ENCODE results near the gene TMEM229B.

DNA sequence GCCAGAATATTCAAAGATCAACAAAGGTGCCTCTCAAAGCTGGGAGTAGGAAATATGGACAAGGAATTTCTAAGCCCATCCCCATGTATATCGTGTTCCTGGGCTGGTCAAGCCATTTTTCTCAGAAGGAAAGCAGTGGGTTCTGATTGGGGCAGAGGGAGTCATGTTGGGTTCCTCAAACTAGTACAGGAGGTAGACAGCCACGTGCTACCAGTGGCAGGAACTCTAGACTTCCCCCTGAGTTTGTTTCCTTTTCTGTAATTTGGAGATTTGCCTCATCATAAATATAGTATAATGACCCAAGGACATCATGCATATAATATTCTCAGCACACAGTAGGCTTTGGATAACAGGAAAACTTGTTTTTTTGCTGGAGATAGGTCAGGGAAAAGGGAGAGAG is 28.2 kb upstream of the TMEM229B start:
- TF ChIP-seq EP300 (IDR thresholded peaks at IDR 0.05; ENCODE audit: borderline replicate concordance), result no peak
- TF ChIP-seq CEBPB (IDR thresholded peaks at IDR 0.05), result no peak
- TF ChIP-seq RAD21 (IDR thresholded peaks at IDR 0.05; ENCODE audit: low read depth), result no peak
- no peak for TF ChIP-seq TEAD4 (IDR thresholded peaks at IDR 0.05)
- TF ChIP-seq, protein P1, sequence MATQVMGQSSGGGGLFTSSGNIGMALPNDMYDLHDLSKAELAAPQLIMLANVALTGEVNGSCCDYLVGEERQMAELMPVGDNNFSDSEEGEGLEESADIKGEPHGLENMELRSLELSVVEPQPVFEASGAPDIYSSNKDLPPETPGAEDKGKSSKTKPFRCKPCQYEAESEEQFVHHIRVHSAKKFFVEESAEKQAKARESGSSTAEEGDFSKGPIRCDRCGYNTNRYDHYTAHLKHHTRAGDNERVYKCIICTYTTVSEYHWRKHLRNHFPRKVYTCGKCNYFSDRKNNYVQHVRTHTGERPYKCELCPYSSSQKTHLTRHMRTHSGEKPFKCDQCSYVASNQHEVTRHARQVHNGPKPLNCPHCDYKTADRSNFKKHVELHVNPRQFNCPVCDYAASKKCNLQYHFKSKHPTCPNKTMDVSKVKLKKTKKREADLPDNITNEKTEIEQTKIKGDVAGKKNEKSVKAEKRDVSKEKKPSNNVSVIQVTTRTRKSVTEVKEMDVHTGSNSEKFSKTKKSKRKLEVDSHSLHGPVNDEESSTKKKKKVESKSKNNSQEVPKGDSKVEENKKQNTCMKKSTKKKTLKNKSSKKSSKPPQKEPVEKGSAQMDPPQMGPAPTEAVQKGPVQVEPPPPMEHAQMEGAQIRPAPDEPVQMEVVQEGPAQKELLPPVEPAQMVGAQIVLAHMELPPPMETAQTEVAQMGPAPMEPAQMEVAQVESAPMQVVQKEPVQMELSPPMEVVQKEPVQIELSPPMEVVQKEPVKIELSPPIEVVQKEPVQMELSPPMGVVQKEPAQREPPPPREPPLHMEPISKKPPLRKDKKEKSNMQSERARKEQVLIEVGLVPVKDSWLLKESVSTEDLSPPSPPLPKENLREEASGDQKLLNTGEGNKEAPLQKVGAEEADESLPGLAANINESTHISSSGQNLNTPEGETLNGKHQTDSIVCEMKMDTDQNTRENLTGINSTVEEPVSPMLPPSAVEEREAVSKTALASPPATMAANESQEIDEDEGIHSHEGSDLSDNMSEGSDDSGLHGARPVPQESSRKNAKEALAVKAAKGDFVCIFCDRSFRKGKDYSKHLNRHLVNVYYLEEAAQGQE (IDR thresholded peaks at IDR 0.05; ENCODE audit: low read depth), result no peak
- no peak for TF ChIP-seq YY1 (IDR thresholded peaks at IDR 0.05; ENCODE audit: low read depth)
